NCI-H128 (cell line): ENCODE data around the gene KCNG2.
"Not testable (repeated sequence)": the region's sequence is repeated elsewhere in the genome, so short reads cannot be mapped to it uniquely, and the experiment has no call there.

Source experiments
- DNase-seq: peaks from one replicate; lab custom pipeline; 2025; ENCODE audit not compliant: unreplicated experiment; lab: John Stamatoyannopoulos, UW

Gene KCNG2

DNA sequence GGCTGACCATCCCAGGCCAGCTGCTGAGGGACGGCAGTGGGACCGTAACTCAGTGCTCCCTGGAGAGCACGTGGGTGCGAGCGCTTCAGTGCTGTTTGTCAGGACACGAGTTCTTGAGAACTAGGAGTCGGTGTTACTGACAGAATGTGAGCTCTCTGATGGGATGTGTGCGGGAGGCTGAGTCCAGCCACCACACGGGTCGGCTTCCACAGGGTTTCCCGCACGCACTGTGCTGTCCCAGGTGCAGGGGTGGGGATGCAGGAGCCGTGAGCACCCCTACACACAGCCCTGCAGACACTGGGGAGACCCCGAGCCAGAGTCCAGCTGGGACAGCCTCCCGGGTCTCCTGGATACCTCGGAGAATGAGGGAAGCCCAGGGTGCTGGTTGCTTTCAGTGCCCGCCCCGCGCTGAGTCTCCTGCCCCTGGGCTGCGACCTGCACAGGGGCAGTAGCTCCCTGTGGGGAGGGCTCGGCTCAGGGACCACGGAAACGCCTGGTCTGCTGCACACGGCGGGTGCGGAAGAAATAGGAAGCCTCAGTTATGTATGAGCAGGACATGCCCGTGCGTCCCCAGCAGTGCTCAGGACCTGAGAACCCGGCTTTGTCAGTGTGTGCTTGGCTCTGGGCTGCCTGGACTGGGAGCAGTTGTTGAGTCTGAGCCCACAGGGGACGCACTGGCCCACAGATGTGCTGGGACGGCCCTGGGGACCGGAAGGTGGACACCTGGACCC is 71.2 kb downstream of the KCNG2 start:
- DNase-seq = no peak

GRCh38 chr18:79869591-79870300 is 72.0 kb downstream of the KCNG2 start:
- no peak for DNase-seq

DNA sequence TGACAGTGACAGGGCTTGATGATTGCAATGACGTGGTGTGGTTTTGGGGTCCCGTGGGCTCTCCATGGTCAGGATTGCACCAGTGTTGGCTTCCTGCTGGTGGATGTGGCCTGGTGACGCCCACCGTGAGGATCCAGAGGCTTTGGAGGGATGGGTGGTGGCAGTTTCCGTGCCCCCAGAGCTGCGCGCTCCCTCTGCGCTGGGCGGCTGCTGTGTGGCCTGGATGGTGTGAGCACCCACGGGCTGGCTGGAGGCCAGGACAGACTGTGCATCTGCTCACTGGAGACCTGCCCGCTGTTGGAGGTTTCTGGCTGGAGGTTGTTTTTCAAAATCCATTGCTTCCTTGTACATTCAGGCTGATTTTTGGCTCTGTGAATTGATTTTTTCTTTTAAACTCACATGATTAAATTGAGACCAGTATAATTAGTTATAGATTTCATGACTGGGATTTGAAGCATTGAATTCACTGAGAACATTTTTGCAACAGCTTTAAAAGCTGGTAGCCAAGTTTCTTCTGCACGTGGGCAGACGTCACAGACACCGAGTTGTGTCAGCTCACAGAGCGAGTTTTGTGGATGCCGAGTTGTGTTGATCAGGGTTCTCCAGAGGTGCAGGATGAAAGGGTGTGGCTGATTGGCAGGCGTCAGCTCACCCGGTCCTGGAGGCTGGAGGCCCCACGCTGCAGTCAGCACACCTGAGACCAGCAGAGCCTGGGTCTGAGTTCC is 72.7 kb downstream of the KCNG2 start:
- no peak for DNase-seq

DNA sequence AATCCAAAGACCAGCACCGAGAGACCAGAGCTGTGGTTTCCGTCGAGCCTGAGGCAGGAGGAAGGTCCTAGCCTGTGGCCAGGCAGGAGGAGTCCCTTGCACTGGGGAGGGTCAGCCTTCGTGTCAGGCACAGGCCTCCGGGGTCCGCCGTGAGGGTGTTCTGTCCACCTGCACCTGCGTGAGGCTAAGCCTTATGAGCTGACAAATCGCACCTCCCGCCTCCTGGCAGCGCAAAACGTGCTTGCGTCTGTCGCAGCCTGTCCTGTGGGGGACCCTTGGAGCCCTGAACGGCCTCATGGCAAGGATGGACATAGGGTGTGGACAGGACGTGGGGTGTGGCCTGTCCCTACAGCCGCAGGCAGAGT is 73.3 kb downstream of the KCNG2 start:
- no peak for DNase-seq

GRCh38 chr18:79871481-79872091 is 73.8 kb downstream of the KCNG2 start:
- DNase-seq = no peak

- DNase-seq = no peak
Observed at GRCh38 chr18:79872527-79873444, 75.0 kb downstream of the KCNG2 start.

DNA sequence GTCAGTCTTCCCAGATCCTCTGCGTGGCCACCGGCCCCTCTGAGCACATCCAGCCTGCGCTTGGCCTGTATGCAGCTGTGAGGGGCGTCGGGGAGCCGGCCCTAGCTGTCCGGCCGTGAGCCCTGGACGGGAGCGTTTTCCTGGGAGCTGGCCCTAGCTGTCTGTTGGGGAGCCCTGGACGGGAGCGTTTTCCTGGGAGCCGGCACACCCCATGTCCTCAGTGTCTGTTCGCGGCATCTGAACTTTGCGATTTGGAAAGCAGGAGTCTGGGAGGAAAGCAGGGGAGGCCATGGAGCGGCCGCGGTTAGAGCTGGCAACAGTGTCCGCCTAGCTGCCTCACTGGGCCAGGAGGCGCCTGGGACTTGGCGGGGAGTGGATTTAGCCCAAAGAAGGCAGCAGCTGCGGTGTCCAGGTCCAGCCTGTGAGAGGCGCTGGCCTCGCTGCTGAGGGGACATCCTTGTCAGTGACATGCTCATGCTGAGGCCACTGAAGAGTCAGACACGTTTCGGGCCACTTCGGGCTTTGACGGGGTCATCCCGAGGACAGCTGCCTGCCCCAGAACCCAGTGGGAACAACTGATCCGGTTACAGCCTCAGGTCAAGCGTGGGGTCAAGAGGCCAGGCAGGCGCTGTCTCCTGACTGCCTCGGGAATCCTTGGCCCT is 75.8 kb downstream of the KCNG2 start:
- no peak for DNase-seq

DNA sequence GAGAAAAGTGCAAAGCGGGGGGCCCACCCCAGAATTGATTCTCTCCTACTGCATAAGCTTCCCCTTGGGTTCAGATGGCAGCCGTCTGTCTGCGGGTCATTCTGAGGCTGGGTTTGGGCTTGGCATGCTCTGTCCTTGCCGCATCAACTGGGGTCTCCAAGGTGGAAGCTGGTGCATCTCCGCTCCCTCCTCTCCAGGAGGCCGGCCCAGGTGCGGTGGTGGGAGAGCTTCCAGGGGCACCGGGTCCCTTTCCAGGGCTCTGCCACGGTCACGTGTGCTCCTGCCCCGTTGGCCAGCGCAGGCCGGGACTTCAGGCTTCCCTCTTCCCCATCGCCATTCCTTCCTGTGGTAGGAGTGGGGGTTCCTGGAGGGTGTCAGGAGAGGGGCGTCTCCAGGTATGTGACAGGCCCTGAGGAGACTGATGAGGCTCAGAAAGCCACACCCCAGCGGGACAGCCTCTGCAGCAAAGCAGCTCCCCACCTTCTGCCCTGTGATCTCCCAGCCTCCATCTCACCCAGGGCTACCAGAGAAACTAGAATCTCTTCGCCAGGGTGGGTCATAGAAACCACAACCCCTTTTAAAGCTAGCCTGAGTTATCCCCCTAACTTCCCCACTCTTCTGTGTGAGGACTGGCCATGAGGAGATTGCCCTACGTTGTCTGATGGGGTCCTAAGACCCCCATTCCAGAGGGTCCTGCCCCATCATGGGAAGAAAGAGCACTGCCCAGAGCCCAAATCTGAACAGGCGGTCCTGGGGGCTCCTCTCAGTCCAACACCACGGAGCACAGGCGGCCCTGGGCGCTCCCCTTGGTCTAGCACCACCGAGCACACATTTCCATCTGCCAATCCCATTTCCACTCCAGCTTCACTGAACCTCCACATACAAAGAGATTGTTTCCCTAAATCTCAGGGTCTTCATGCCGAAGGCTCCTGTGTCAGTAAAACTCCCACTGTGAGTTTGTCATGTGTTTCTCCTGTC is 77.1 kb downstream of the KCNG2 start:
- no peak for DNase-seq

- DNase-seq = no peak
Observed at GRCh38 chr18:79875531-79875919, 77.8 kb downstream of the KCNG2 start.

- DNase-seq = no peak
Observed at GRCh38 chr18:79875931-79876461, 78.3 kb downstream of the KCNG2 start.

GRCh38 chr18:79876497-79876896 is 78.8 kb downstream of the KCNG2 start:
- DNase-seq = no peak

GRCh38 chr18:79877163-79878091 is 79.7 kb downstream of the KCNG2 start:
- no peak for DNase-seq

DNA sequence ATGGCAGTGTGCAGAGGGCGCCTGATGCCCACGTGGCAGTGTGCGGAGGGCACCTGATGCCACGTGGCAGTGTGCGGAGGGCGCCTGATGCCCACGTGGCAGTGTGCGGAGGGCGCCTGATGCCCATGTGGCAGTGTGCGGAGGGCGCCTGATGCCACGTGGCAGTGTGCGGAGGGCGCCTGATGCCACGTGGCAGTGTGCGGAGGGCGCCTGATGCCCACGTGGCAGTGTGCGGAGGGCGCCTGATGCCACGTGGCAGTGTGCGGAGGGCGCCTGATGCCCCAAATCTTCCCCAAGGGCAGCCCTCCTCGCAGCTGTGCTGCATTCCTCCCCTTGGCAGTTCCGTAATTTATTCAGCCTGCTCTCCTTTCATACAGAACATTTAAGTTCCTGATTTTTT is 80.5 kb downstream of the KCNG2 start:
- not testable (repeated sequence) for DNase-seq

GRCh38 chr18:79878741-79879378 is 81.1 kb downstream of the KCNG2 start:
- no peak for DNase-seq

- no peak for DNase-seq
Observed at GRCh38 chr18:79879566-79879965, 81.8 kb downstream of the KCNG2 start.

- no peak for DNase-seq
Observed at GRCh38 chr18:79881695-79882094, 84.0 kb downstream of the KCNG2 start.
